Testis (tissue), 2 donors: Measurements from ENCODE around the gene SH3BGRL2.

ENCODE experiments used
- POLR2A ChIP-seq: fragments of 450-650 bp; IDR thresholded peaks from one replicate; pipeline ENCODE4 v1.6.1; 2017; ENCODE audit warnings: antibody characterized with exemption, mild to moderate bottlenecking, moderate library complexity
- TF ChIP-seq, protein P1 (sequence below), 3 experiments: fragments of 450-650 bp in 2 of 3; fragments of 200-600 bp in 1 of 3; sonication (generic) in 1 of 3; IDR thresholded peaks; one replicate each; pipeline ENCODE4 v1.5.1; 2016 to 2019; ENCODE audit warnings: antibody characterized with exemption in 3 of 3, mild to moderate bottlenecking in 2 of 3, moderate library complexity in 1 of 3

DNA sequence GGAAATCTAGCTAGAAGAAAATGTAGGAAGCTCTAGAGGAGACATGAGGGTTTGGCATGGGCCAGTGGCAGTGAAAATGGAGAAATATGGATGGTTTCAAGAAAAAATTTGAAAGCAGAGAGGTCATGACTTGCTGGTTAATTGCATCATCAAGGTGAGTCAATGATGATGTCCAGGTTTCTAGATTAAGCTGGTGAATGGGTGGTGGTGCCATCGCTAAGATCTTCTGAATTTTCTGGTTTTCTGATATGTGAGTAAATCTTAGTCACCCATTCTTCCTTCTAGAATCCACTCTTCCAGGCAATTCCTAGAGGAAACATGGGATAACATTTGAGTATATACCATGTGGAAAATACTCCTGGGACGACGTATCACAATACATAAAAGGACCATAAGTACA is 25.0 kb downstream of the SH3BGRL2 start:
- TF ChIP-seq, protein P1, sequence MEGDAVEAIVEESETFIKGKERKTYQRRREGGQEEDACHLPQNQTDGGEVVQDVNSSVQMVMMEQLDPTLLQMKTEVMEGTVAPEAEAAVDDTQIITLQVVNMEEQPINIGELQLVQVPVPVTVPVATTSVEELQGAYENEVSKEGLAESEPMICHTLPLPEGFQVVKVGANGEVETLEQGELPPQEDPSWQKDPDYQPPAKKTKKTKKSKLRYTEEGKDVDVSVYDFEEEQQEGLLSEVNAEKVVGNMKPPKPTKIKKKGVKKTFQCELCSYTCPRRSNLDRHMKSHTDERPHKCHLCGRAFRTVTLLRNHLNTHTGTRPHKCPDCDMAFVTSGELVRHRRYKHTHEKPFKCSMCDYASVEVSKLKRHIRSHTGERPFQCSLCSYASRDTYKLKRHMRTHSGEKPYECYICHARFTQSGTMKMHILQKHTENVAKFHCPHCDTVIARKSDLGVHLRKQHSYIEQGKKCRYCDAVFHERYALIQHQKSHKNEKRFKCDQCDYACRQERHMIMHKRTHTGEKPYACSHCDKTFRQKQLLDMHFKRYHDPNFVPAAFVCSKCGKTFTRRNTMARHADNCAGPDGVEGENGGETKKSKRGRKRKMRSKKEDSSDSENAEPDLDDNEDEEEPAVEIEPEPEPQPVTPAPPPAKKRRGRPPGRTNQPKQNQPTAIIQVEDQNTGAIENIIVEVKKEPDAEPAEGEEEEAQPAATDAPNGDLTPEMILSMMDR (IDR thresholded peaks at IDR 0.05), result no peak
- TF ChIP-seq POLR2A, result no peak
